NCI-H748 (cell line): ENCODE results near the gene MRC2.
A peak's percentile ranks its signal among the peaks of the same experiment; 100 is the strongest.

Source experiments
- DNase-seq: peaks from one replicate; lab custom pipeline; 2025; ENCODE audit not compliant: unreplicated experiment; lab: John Stamatoyannopoulos, UW

The MRC2 gene

GRCh38 chr17:62660629-62661118 is 33.2 kb downstream of the MRC2 start:
- no peak for DNase-seq

DNA sequence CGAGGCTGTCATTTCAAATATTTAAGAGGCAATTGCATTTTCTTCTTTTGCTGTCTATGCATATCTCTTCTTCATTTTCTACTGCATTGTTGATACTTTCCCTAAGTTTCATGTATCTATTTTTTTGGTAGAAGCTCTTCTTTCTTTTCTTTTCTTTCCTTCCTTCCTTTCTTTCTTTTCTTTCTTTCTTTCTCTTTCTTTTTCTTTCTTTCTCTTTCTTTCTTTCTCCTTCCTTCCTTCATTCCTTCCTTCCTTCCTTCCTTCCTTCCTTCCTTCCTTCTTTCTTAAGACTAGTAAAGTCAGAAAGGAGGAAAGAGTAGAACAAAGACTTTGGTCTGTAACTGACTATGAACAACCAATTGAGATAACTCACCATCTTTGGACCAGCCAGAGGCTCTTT is 33.9 kb downstream of the MRC2 start:
- DNase-seq = no peak

GRCh38 chr17:62662855-62663254 is 35.4 kb downstream of the MRC2 start:
- DNase-seq = no peak

DNA sequence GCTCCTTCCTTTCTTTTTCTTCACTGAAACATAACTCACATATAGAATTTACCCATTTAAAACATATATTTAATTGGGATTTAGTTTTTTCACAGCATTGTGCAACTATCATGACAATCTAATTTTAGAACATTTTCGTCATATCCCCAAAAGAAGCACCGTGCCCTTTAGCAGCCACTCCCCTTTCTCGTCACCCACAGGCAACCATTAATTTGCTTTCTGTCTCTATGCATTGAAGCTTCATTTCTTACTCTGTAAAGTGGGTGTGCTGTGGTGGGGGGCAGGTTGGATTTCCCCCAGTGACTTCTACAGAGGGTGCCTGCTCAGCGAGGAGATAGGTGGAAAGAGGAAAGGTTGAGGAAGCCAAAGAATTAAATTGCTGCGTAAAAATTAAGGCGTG is 35.8 kb downstream of the MRC2 start:
- DNase-seq = no peak

DNA sequence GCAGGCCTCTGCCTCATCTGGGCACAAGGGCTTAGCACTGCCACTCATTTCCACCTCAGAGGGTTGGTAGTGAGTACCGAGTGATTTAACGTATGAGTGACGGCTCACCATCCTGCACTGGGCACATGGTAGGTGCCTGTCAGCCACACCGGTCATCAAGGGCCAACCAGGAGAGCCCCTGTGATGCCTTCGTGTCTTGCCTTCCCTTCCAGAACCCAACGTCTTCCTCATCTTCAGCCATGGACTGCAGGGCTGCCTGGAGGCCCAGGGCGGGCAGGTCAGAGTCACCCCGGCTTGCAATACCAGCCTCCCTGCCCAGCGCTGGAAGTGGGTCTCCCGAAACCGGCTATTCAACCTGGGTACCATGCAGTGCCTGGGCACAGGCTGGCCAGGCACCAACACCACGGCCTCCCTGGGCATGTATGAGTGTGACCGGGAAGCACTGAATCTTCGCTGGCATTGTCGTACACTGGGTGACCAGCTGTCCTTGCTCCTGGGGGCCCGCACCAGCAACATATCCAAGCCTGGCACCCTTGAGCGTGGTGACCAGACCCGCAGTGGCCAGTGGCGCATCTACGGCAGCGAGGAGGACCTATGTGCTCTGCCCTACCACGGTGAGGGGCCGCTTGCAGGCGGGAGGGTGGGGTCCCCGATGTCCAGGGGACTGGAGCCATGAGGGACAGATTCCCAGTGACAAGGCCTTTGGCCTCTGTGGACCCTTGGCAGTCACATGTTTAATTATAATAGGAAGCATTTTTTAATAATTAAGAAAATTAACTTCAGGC is 37.1 kb downstream of the MRC2 start:
- DNase-seq = no peak

DNA sequence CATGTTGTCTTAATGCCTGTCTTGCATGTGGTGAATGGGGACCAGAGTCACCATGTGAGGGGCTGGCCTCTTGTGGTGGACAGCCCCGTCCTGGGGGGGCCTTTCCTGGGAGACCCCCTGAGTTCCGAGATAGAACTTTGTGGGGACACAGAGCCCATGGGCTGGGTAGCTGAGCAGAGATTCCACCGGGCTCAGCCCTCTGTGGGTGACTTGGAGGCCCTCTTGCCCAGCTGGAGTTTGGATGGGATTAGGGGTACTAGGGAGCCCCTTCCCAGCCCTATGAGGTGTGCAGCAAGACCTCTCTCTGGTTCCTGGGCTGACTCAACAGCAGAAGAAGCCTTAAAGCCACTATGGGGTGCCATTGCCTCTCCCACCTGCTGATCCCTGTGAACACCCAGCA is 38.1 kb downstream of the MRC2 start:
- DNase-seq = no peak

GRCh38 chr17:62666061-62666800 is 38.8 kb downstream of the MRC2 start:
- DNase-seq = no peak

GRCh38 chr17:62666801-62667591 is 39.5 kb downstream of the MRC2 start:
- DNase-seq = no peak

DNA sequence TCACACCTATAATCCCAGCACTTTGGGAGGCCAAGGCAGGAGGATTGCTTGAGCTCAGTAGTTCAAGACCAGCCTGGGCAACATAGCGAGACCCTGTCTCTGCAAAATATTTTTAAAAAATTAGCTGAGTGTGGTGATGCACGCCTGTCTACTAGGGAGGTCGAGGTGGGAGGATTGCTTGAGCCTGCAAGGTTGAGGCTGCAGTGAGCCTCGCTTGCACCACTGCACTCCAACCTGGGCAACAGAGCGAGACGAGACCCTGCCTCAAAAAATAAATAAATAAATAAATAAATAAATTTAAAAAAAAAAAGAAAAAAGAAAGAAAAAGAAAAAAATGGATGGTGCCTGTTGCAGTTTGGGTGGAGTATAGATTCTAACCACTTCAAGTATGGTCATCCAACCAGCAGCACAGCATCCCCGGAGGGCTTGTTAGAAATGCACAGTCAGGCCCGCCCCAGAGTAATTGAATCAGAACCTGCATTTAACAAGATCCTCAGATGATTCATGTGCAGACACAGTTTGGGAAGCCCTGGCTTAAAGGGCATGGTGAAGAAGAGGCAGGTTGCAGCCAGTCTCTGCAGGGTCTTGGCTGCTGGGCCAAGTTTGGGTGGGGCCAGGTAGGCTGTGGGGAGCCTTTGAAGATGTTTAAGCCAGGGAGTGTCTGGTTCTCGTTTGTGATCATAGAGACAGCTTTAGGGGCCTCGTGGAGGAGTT is 40.8 kb downstream of the MRC2 start:
- DNase-seq = no peak

GRCh38 chr17:62670202-62670821 is 42.8 kb downstream of the MRC2 start:
- no peak for DNase-seq

DNA sequence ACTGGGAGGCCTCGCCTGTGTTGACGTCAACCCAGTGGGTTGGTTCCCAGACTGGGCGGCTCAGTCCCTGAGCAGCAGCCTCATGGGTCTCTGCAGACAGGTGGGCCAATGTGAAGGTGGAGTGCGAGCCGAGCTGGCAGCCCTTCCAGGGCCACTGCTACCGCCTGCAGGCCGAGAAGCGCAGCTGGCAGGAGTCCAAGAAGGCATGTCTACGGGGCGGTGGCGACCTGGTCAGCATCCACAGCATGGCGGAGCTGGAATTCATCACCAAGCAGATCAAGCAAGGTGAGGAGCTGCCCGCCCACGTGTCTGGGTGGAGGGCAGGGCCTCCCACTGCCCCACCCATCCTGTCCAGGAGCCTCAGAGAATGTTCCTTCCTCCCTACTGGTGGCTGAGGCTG is 44.1 kb downstream of the MRC2 start:
- DNase-seq = peak; percentile 89

DNA sequence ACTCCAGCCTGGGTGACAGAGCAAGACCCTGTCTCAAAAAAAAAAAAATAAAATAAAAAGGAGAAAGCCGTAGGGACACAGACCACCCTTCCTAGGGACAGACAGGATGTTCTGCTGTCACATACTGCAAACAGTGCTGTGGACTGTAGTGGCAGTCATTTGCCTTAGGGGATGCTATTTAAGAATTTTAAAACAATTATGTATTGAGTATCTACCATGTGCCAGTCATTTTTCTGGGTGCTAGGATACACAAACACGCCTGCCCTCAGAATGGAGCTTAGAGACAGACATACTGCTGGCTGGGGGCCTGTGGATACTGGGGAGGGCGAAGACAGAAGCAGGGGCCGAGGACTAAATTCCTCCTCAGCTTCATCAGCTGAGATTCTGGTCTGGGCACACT is 45.5 kb downstream of the MRC2 start:
- no peak for DNase-seq

DNA sequence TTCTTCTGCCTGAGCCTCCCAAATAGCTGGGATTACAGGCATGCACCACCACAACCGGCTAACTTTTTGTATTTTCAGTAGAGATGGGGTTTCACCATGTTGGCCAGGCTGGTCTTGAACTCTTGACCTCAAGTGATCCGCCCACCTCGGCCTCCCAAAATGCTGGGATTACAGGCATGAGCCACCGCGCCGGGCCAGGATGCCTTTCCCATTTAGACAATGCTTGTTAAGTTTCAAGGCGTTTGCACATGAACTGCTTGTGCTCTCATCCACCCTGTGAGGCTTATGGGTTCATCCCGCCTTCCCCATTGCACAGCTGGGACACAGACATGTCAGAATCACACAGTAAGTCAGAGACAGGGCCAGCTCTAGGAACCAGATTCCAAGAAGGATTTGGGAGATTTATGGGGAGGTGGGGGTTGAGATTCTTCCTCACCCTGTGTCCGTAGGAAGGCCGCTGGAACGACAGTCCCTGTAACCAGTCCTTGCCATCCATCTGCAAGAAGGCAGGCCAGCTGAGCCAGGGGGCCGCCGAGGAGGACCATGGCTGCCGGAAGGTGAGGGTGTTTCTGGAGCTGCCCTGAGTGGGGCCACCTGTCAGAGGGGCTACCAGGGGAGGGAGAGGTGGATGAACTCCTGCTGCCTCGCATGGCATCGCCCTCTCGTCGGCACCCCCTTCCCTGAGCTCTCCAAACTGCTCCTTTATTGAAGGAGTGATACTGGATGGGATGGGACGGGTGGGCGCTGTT is 46.3 kb downstream of the MRC2 start:
- no peak for DNase-seq

GRCh38 chr17:62674363-62674739 is 46.9 kb downstream of the MRC2 start:
- no peak for DNase-seq

- DNase-seq = no peak
Observed at GRCh38 chr17:62674841-62675240, 47.4 kb downstream of the MRC2 start.

GRCh38 chr17:62675260-62675659 is 47.8 kb downstream of the MRC2 start:
- DNase-seq = no peak

- DNase-seq = no peak
Observed at GRCh38 chr17:62675701-62676100, 48.2 kb downstream of the MRC2 start.

GRCh38 chr17:62676231-62676943 is 48.9 kb downstream of the MRC2 start:
- no peak for DNase-seq

DNA sequence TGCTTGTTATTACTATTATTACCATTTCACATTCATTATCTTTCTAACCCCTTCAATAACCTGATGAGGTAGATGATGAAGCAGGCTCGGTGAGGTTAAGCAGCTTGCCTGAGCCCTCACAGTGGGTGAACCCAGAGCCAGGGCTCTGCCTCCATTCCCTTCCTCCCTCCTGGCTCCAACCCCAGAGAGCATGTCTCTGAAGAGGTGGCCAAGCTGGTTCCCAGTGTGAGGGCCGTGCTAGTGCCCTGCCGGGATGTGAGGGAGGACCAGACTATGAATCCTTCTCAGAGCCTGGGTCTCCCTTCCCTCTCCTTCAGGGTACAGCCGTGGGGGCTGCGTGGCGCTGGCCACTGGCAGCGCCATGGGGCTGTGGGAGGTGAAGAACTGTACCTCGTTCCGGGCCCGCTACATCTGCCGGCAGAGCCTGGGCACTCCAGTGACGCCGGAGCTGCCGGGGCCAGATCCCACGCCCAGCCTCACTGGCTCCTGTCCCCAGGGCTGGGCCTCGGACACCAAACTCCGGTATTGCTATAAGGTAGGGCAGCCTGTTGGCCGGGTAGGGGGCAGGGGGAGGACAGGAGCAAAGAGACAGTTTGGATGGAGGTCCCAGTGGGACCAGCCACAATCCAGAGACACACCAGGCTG is 49.6 kb downstream of the MRC2 start:
- DNase-seq = no peak
